ENCODE results near the gene KLHDC7B.
"Not testable (repeated sequence)": the region's sequence is repeated elsewhere in the genome, so short reads cannot be mapped to it uniquely, and the experiment has no call there.

The KLHDC7B gene

DNA sequence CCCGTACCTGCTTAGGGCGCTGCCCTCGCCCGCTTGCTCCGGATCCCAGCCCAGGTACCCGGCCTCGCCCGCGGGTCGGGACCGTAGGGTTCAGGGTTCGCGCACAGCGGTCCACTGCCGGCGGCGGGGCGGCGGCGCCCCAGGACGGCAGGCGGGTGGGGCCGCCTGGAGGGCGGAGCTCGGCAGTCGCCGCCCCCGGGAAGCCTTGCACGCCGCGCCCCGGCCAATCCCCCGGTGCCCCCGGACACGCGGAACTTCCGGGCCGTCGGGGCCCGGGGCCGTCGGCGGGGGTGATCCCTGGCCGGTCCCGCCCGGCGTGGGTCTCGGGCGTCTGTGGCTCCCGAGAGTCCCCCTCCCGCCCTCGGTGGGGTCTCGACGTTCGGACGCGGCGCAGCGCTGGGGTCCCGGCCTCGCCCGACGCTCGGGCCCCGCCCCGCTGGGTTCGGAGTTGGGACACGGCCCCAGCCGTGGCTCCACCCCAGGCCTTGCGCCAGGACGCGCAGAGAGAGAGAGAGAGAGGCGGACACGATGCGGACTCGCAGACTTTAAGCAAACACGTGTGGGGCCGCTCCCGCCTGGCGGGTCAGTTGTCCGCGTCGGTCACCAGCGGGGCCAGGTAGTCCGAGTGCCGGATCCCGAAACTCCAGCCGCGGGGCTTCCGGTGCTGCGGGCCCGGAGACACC, 15.7 kb upstream of the KLHDC7B start, which contains the start of gene TYMP:
TYMP (minus strand) TSS at position 116 of the 683 bp plus-strand sequence. CDS start 303 bp downstream, outside the sequence.
- DNase-seq (ENCODE audit: low read depth in 2 of 2) = peak in 1 of 2 donors; percentile 62

GRCh38 chr22:50530580-50530876, 15.2 kb upstream of the KLHDC7B start:
- DNase-seq (ENCODE audit: low read depth in 2 of 2) = no peak

GRCh38 chr22:50530877-50531545, 14.7 kb upstream of the KLHDC7B start:
- DNase-seq (ENCODE audit: low read depth in 2 of 2) = peak; percentile 77

- peak in 1 of 2 donors; percentile 62 for DNase-seq (ENCODE audit: low read depth in 2 of 2)
Observed at GRCh38 chr22:50531546-50531961, 14.1 kb upstream of the KLHDC7B start.

- no peak for DNase-seq (ENCODE audit: low read depth in 2 of 2)
Observed at GRCh38 chr22:50531962-50532674, 13.6 kb upstream of the KLHDC7B start.

- DNase-seq (ENCODE audit: low read depth in 2 of 2) = no peak
Observed at GRCh38 chr22:50532824-50533796, 12.6 kb upstream of the KLHDC7B start.

DNA sequence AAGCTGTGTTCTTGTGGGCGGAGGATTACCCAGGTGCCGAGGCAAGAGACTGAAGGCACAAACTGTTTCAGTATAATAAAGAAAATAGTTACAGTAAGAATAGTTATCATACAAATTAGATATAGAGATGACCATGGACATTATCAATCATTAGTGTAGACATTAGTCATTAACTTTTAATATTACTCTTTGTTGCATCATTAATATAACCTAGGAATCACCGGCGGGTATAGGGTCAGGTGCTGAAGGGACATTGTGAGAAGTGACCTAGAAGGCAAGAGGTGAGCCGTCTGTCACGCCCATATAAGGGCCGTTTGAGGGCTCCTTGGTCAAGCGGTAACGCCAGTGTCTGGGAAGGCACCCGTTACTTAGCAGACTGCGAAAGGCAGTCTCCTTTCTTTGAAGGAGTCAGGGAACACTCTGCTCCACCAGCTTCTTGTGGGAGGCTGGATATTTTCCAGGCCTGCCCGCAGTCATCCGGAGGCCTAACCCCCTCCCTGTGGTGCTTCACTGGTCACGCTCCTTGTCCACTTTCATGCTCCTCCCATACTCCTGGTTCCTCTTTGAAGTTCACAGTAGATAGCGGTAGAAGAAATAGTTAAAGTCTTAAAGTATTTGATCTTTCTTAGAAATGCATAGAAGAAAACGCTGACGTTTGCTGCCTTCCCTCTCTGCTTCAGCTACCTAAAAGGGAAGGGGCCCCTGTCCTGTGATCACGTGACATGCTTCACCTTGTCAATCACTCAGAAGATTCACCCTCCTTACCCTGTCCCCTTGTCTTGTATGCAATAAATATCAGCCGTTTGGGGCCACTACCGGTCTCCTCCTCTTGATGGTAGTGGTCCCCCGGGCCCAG, 11.6 kb upstream of the KLHDC7B start:
- not testable (repeated sequence) for DNase-seq (ENCODE audit: low read depth in 2 of 2)

GRCh38 chr22:50535113-50535512, 10.6 kb upstream of the KLHDC7B start:
- no peak for DNase-seq (ENCODE audit: low read depth in 2 of 2)

GRCh38 chr22:50536226-50536625, 9.5 kb upstream of the KLHDC7B start:
- no peak for DNase-seq (ENCODE audit: low read depth in 2 of 2)

DNA sequence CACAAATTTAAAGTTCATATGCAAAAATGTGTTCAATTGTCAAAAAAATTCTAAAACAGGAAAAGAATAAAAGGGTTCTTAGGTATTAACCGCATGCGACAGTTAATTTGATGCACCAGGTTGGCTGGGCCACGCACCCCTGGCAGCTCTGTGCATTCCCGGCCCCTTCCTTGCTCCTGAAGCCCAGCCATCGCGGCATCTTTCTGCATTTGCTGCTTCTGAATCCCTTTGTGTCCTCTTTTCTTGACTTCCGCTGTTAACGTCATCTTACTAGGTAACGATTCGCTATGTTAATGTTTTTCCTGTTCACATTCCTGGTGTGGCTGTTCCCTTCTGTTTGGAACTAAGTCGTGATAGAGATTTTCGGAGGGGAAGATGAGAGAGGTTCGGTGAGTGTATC, 7.9 kb upstream of the KLHDC7B start:
- DNase-seq (ENCODE audit: low read depth in 2 of 2) = no peak

GRCh38 chr22:50540381-50540780, 5.3 kb upstream of the KLHDC7B start:
- no peak for DNase-seq (ENCODE audit: low read depth in 2 of 2)

GRCh38 chr22:50541667-50542026, 4.1 kb upstream of the KLHDC7B start:
- not testable (repeated sequence) for DNase-seq (ENCODE audit: low read depth in 2 of 2)

DNA sequence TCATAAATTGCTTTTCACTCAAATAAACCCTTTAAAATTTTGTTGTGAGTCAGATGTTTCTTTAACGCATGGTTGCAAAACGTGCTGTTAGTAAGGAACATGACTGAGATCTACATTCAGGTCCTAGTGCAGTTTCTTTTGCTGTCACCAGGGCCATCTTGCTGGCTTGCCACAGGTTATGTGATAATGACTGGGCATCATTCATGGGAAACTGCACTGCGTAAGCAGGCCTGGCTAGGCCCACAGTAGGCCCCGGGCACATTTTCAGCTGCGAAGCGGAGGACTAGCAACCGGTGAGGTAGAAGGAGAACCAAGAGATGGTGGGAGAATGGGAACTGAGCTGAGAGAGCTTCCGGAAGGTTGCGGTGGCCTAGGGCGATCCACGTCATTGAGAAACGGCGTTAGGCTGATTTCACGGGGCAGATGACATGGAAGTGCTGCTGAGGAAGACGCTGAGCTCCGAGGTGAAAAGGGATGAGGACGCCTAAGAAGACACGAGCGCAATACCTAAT, 3.2 kb upstream of the KLHDC7B start:
- no peak for DNase-seq (ENCODE audit: low read depth in 2 of 2)

- peak in 1 of 2 donors; percentile 80 for DNase-seq (ENCODE audit: low read depth in 2 of 2)
Observed at GRCh38 chr22:50544078-50544745, 1.5 kb upstream of the KLHDC7B start.

DNA sequence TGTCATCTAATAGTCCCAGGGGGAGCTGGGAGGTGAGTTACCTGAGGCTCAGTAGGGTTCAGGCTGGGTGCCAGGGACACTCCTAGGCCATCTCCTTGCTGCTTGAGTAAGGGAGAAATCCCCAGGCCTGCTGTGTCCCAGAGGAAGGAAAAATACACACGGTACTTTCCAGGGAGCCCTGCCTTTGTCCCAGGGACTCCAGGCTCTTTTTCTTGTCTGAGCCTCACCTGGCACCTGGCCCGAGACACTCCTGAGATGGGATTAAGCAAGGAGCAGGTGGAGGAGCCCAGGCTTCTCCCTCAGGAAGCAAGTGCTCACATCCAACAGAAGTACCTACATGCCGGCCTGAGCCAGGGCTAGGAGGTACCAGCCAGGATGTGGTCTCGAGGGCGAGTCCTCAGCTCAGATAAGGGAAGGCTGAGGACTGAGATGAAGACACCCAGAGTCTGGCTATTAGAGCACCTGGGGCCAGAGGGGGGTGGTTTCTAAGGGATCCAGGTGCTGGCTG, 899 bp upstream of the KLHDC7B start:
- no peak for DNase-seq (ENCODE audit: low read depth in 2 of 2)

GRCh38 chr22:50546326-50547262, 895 bp downstream of the KLHDC7B start:
- no peak for DNase-seq (ENCODE audit: low read depth in 2 of 2)

DNA sequence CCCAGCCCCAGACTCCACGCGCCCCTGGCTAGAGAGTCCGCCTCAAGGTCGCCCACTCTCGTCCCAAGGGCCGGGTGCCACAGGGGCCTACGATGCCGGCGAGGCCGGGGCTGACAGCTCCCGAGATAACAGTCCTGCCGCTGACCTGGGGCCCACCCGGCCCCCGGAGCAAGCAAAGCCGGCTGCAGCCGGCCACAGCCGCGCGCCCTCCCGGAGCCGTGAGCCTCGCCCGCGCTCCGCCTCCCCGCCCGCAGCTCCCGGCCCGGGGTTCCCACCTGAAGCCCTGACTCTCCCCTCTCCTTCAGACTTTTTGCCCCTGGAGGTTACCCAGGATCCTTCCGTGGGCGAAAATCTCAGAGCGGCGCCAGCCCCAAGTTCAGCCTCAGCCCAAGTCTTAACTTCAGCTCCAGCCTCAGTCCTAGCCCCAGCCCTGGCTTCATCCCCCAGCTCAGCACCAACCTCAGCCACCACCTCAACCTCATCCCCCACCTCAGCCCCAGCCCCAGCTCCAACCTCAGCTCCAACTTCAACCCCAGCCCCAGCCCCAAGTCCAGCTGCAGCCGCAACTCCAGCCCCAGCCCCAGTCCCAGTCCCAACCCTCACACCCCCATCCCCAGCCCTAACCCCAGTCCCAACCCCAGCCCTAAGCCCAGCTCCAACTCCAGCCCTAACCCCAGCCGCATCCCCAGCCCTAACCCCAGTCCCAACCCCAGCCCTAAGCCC, 1.7 kb downstream of the KLHDC7B start:
- no peak for DNase-seq (ENCODE audit: low read depth in 2 of 2)

All from stimulated activated CD4-positive, alpha-beta T cell treated with anti-CD3 and anti-CD28 coated beads, Interleukin-15, amount 100 ng/mL, for 48 hours (primary cell).